HCT116 (cell line): ENCODE measurements around the gene ARHGAP42. TPM values are rescaled to one million over a fixed set of nuclear protein-coding genes. Genes with fewer than 3 reads are reported as not detected.

ENCODE experiments used
- ATAC-seq: fragments of 200-7000 bp; cut with Tn5 transposase; 2 replicates; pipeline ENCODE4 v1.9.1; 2020; ENCODE audit warnings: mild to moderate bottlenecking, moderate library complexity
- BruUV-seq: library from RNA; stranded (reverse); fragments of 400-500 nt; replicated peaks from 2 replicates; lab custom pipeline; 2021; lab: Mats Ljungman, UMichigan
- CTCF ChIA-PET: fragments of 300-600 bp; sonication (Branson Sonifier 250); formaldehyde crosslinking; loops from one replicate; lab custom pipeline; 2021; ENCODE audit warnings: antibody characterized with exemption; lab: Charles Lee
- POLR2A ChIA-PET: fragments of 300-600, 350-600 bp; sonication (Branson Sonifier 250); formaldehyde crosslinking; loops from one replicate; lab custom pipeline; 2021; ENCODE audit warnings: antibody characterized with exemption; lab: Charles Lee
- RAD21 ChIA-PET, 2 experiments: fragments of 300-600 bp; sonication (Branson Sonifier 250); formaldehyde crosslinking; loops; one replicate each; lab custom pipeline; 2023; ENCODE audit warnings: low total read pairs in 2 of 2; ENCODE audit not compliant: uncharacterized antibody in 2 of 2, unreplicated experiment in 2 of 2, low non-redundant PET in 1 of 2; lab: Charles Lee
- DNase-seq: peaks from one replicate; pipeline ENCODE4 v3.0.0-alpha.2; 2010; ENCODE audit warnings: low read depth, low spot score
- H2AFZ ChIP-seq: fragments of 200-600 bp; shearing (Covaris generic), sonication (generic); 2 replicates; pipeline ENCODE4 v1.6.1; 2017; ENCODE audit warnings: low read depth, mixed run types, mixed read lengths, antibody characterized with exemption, low read length; ENCODE audit not compliant: poor library complexity, severe bottlenecking
- H3K27ac ChIP-seq: 2 replicates; pipeline ENCODE4 v1.5.1; 2012; ENCODE audit warnings: low read depth, low read length
- H3K27me3 ChIP-seq: fragments of 200-600 bp; sonication (generic); 2 replicates; pipeline ENCODE4 v1.6.1; 2016; ENCODE audit warnings: mixed run types, low read length, mixed read lengths; ENCODE audit not compliant: insufficient read depth
- H3K36me3 ChIP-seq, 2 experiments: fragments of 200-500 bp in 1 of 2; fragments of 200-600 bp in 1 of 2; sonication (Bioruptor generic) in 1 of 2; sonication (generic) in 1 of 2; 2 replicates each; pipeline versions ENCODE4 v1.5.1 to v1.6.1; 2014 to 2016; ENCODE audit warnings: low read length in 2 of 2, inconsistent platforms in 1 of 2, mixed read lengths in 1 of 2, mixed run types in 1 of 2; ENCODE audit not compliant: insufficient read depth in 2 of 2, control insufficient read depth in 1 of 2
- H3K4me1 ChIP-seq, 2 experiments: fragments of 200-600 bp in 1 of 2; sonication (generic) in 1 of 2; 2 replicates each; pipeline versions ENCODE4 v1.5.1 to v1.6.1; 2012 to 2017; ENCODE audit warnings: low read length in 2 of 2, inconsistent platforms in 1 of 2, mild to moderate bottlenecking in 1 of 2, mixed read lengths in 1 of 2, mixed run types in 1 of 2, moderate library complexity in 1 of 2; ENCODE audit not compliant: insufficient read depth in 2 of 2, control insufficient read depth in 1 of 2
- H3K4me2 ChIP-seq: fragments of 200-600 bp; sonication (generic); 2 replicates; pipeline ENCODE4 v1.6.1; 2017; ENCODE audit warnings: mixed run types, low read length, mixed read lengths
- H3K4me3 ChIP-seq, 2 experiments: fragments of 200-600 bp in 1 of 2; sonication (generic) in 1 of 2; replicated peaks in 1 of 2; 2 replicates each; pipeline ENCODE4 v1.5.1; 2011 to 2016; ENCODE audit warnings: low read length in 2 of 2, control low read depth in 1 of 2, low read depth in 1 of 2, mild to moderate bottlenecking in 1 of 2, mixed read lengths in 1 of 2, mixed run types in 1 of 2
- H3K79me2 ChIP-seq: fragments of 200-600 bp; sonication (generic); 2 replicates; pipeline ENCODE4 v1.6.1; 2017; ENCODE audit warnings: mild to moderate bottlenecking, mixed run types, low read length, moderate library complexity, mixed read lengths; ENCODE audit not compliant: insufficient read depth
- H3K9ac ChIP-seq: fragments of 200-600 bp; sonication (generic); 2 replicates; pipeline ENCODE4 v1.6.1; 2016; ENCODE audit warnings: low read length, mixed read lengths
- H3K9me2 ChIP-seq: fragments of 200-600 bp; sonication (generic), shearing (Covaris generic); 2 replicates; pipeline ENCODE4 v1.6.1; 2017; ENCODE audit warnings: mixed run types, mild to moderate bottlenecking, moderate library complexity; ENCODE audit not compliant: insufficient read depth
- H3K9me3 ChIP-seq, 2 experiments: fragments of 200-500 bp in 1 of 2; fragments of 200-600 bp in 1 of 2; sonication (Bioruptor generic) in 1 of 2; sonication (generic) in 1 of 2; 2 replicates each; pipeline ENCODE4 v1.6.1; 2014 to 2017; ENCODE audit warnings: low read length in 2 of 2, mixed read lengths in 2 of 2, inconsistent platforms in 1 of 2, low read depth in 1 of 2, mild to moderate bottlenecking in 1 of 2, mixed run types in 1 of 2, moderate library complexity in 1 of 2; ENCODE audit not compliant: control insufficient read depth in 1 of 2, insufficient read depth in 1 of 2
- H4K20me1 ChIP-seq: fragments of 200-600 bp; sonication (generic), shearing (Covaris generic); 2 replicates; pipeline ENCODE4 v1.6.1; 2017; ENCODE audit warnings: mixed run types, mild to moderate bottlenecking, moderate library complexity; ENCODE audit not compliant: insufficient read depth
- ATF3 ChIP-seq: IDR thresholded peaks from 2 replicates; pipeline ENCODE4 v1.6.1; 2012
- CEBPB ChIP-seq: IDR thresholded peaks from 2 replicates; pipeline ENCODE4 v1.6.1; 2012; ENCODE audit warnings: low read depth
- EGR1 ChIP-seq: IDR thresholded peaks from 2 replicates; pipeline ENCODE4 v1.6.1; 2012; ENCODE audit warnings: low read depth
- ELF1 ChIP-seq: IDR thresholded peaks from 2 replicates; pipeline ENCODE4 v1.6.1; 2012; ENCODE audit warnings: low read depth, borderline replicate concordance
- EZH2 ChIP-seq: fragments of 200-600 bp; sonication (generic); IDR thresholded peaks from 2 replicates; pipeline ENCODE4 v1.6.1; 2017; ENCODE audit warnings: antibody characterized with exemption, mixed run types
- JUND ChIP-seq: IDR thresholded peaks from 2 replicates; pipeline ENCODE4 v1.6.1; 2012
- POLR2A ChIP-seq: IDR thresholded peaks from 2 replicates; pipeline ENCODE4 v1.7.0; 2011; ENCODE audit warnings: borderline replicate concordance; ENCODE audit not compliant: insufficient read depth, insufficient read length; ENCODE audit errors: extremely low read depth
- POLR2AphosphoS5 ChIP-seq: IDR thresholded peaks from 2 replicates; pipeline ENCODE4 v1.6.1; 2011; ENCODE audit warnings: mild to moderate bottlenecking, low read depth, low read length, moderate library complexity
- RAD21 ChIP-seq: IDR thresholded peaks from 2 replicates; pipeline ENCODE4 v1.6.1; 2012; ENCODE audit warnings: low read depth, mild to moderate bottlenecking
- REST ChIP-seq: IDR thresholded peaks from 2 replicates; pipeline ENCODE4 v1.6.1; 2012; ENCODE audit warnings: low read depth
- SIN3A ChIP-seq: IDR thresholded peaks from 2 replicates; pipeline ENCODE4 v1.6.1; 2012; ENCODE audit warnings: low read depth
- SP1 ChIP-seq: IDR thresholded peaks from 2 replicates; pipeline ENCODE4 v1.6.1; 2012; ENCODE audit warnings: low read depth
- TCF7L2 ChIP-seq: IDR thresholded peaks from 2 replicates; pipeline ENCODE4 v1.7.0; 2011; ENCODE audit warnings: borderline replicate concordance, inconsistent platforms; ENCODE audit not compliant: insufficient read depth, insufficient read length; ENCODE audit errors: extremely low read depth
- YY1 ChIP-seq: IDR thresholded peaks from 2 replicates; pipeline ENCODE4 v1.6.1; 2011; ENCODE audit warnings: low read length, low read depth, moderate library complexity, mild to moderate bottlenecking; ENCODE audit not compliant: insufficient replicate concordance; ENCODE audit errors: extremely low read depth
- ZFX ChIP-seq: fragments of 450-650 bp; IDR thresholded peaks from 2 replicates; pipeline ENCODE4 v1.6.1; 2017
- ZNF274 ChIP-seq: fragments of 200-500 bp; sonication (Bioruptor generic); IDR thresholded peaks from 2 replicates; pipeline ENCODE4 v1.6.1; 2014; ENCODE audit warnings: mild to moderate bottlenecking, low read depth, low read length, inconsistent platforms
- intact Hi-C: fragments of 100-400 bp; cut with micrococcal nuclease; formaldehyde crosslinking; loops from 2 replicates; pipeline ENCODE4 v1.10.0; 2022
- total RNA-seq: library from RNA; stranded (reverse); gene quantifications from one replicate; pipeline ENCODE4 v1.2.1, GENCODE V29; 2021; ENCODE audit not compliant: unreplicated experiment

ARHGAP42 gene
- total RNA-seq, 1 experiment from 2014 or later, result 12.3 TPM

DNA sequence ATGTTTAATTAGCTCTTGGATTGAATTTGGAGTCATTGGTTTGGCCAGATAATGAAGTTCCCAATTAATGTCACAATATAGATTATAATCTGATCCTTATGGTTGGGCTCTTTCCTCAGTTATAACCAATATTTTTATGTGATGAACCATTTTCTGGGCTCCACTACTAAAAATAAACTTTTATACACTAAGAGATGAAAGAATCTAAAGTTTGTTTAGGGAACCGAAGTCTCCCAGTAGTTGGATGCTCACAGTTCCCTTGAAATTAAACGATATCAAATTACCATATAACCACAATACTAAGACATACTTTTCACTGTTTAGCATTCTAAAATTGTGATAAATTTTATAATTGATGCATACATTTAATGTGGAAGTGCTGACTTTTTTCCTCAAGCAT lies 47.0 kb upstream of the ARHGAP42 start:
- RAD21 ChIA-PET, result no interaction called here
- no peak overlapping the region for H2AFZ ChIP-seq
- no peaks in the 10 kb centered on the region for H3K27me3 ChIP-seq
- CTCF ChIA-PET, result no interaction called here
- no peaks in the 10 kb centered on the region for H3K4me1 ChIP-seq
- H4K20me1 ChIP-seq, result no peaks in the 10 kb centered on the region
- no peak overlapping the region for H3K4me3 ChIP-seq
- H3K9me3 ChIP-seq, result no peaks in the 10 kb centered on the region
- intact Hi-C loops, result no loop called here
- no TSS peak for BruUV-seq
- H3K27ac ChIP-seq, result no peak overlapping the region
- no peaks in the 10 kb centered on the region for H3K79me2 ChIP-seq
- no peak overlapping the region for H3K4me2 ChIP-seq
- no peak for DNase-seq
- POLR2A ChIA-PET, result no interaction called here
- H3K9ac ChIP-seq, result no peak overlapping the region
- no peaks in the 10 kb centered on the region for H3K36me3 ChIP-seq
- TF ChIP-seq CEBPB (no peak), ELF1 (no peak), ZFX (no peak), JUND (no peak), YY1 (no peak), TCF7L2 (no peak), EZH2 (no peak)
- no peak for ATAC-seq
- no peaks in the 10 kb centered on the region for H3K9me2 ChIP-seq

DNA sequence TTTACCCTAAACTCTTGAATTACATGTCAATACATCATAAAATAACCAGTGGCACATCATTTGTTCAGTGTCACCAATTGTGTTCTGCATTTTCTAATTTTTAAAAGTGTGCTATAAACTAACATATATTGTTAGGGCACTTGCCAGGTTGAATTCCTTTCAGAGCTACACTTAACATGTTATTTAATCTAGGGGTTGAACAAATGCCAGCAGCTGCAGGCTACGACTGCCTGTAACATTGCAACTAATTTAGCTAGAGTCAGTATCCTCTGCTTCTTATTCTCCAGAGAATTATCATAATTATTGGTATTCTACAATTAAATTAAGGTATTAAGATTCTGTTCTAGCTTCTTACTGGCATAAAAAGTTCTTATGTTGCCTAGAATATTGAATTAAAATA lies 46.4 kb upstream of the ARHGAP42 start:
- Histone ChIP-seq H3K9me2 (no peaks in the 10 kb centered on the region), H2AFZ (no peak overlapping the region), H3K9me3 (no peaks in the 10 kb centered on the region), H3K27ac (no peak overlapping the region), H4K20me1 (no peaks in the 10 kb centered on the region), H3K4me2 (no peak overlapping the region), H3K4me1 (no peaks in the 10 kb centered on the region), H3K27me3 (no peaks in the 10 kb centered on the region), H3K9ac (no peak overlapping the region), H3K79me2 (no peaks in the 10 kb centered on the region), H3K4me3 (no peak overlapping the region), H3K36me3 (no peaks in the 10 kb centered on the region)
- ChIA-PET RAD21 (no interaction called here), POLR2A (no interaction called here), CTCF (no interaction called here)
- no TSS peak for BruUV-seq
- TF ChIP-seq POLR2A, result no peak
- TF ChIP-seq ATF3, result no peak
- no peak for TF ChIP-seq EGR1
- no peak for TF ChIP-seq RAD21
- no peak for TF ChIP-seq SP1
- TF ChIP-seq POLR2AphosphoS5, result no peak
- no peak for TF ChIP-seq SIN3A
- no peak for TF ChIP-seq ZNF274
- TF ChIP-seq REST, result no peak
- TF ChIP-seq ELF1, result no peak
- TF ChIP-seq ZFX, result no peak
- no peak for TF ChIP-seq CEBPB
- no peak for ATAC-seq
- no peak for DNase-seq
- intact Hi-C loops, result no loop called here
